ENCODE measurements around the gene PSTPIP2.
"Not testable (repeated sequence)": the region's sequence is repeated elsewhere in the genome, so short reads cannot be mapped to it uniquely, and the experiment has no call there.

PSTPIP2 gene

DNA sequence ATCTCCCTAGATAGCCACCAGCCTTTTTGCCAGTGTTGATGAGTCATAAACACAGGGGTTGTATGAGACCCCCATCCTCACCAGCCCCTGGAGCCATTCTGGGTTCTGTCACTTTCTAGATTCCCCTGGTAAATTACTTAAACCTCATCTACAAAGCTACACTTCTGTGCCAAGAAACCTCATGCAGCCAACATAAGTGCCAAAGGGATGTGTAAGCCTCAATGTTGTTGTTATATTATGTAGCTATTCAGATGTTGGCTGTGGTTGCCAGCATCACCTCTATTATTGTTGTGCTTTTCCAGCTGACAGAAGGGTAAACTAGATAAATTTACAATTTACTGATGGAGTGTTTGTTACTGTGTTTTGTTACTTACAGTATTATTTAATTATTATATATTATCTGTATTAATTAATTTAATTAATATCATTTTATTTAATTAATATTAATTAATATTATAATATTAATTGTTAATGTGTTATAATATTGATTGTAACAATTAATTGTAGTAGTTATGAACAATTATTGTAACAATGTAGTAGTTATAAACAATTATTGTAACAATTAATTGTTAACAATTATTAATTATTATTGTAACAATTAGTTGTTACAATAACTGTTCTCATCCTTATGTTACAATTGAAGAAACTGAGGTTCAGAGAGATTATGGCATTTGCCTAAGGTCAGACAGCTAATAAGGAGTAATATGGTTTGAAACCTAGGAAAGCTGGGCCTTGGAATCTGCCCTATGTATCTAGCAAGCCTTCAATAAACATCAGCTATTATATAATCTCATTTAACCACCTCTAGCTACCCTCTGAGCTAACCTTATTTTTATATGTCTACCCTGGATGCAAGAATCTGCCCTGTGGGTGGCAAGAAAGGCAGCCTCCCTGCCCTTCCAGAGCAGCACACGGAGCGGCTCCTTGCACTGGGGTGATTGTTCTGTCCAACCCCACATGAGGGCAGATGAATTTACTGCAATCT, 36.1 kb downstream of the PSTPIP2 start:
- DNase-seq, result no peak

DNA sequence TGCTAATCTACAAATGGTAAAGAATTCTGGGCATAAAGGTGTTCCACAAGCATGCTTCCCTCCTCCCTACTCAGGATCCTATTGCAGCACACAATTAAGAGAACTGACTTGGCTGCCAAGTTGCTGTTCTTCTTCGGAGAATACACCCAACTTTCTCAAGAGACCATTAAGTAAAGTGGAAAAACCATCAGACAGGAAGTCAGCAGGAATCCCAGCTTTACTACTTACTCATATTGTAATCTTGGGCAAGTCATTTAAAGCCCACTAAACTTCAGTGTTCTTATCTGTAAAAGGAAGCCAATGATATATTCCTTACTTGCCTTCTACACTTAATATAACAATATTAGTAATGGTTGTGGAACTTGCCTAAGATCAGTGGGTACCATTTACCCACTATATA, 37.8 kb downstream of the PSTPIP2 start:
- peak; percentile 69 for DNase-seq

DNA sequence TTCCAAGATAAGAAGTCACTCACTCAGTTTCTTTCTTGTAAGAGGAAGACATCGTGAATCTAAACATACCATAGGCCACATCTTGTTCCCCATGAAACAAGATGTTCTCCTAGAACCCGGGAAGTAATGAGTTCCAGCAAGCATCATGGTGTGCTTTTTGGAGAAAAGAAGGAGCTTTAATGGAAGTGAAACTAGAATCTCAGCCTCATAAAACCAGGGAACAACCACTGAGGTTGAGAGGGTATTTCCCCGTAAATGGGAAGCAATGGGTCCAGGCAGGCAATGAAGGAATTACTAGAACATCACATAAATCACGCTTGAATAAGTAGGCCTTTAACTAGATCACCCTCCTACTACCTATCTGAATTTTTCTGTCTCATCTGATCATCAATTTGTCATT, 40.3 kb downstream of the PSTPIP2 start:
- DNase-seq, result peak; percentile 73

DNA sequence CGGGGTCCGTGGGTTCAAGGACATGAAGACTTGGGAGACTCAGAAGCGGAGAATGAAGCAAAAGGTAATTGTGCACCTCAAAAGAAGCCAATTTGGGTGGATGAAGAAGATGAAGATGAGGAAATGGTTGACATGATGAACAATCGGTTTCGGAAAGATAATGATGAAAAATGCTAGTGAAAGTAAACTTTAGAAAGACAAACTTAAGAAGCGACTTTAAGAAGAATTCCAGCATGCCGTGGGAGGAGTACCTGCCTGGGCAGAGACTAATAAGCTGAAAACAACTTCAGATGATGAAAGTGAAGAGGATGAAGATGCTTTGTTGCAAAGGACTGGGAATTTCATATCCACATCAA, 43.5 kb downstream of the PSTPIP2 start:
- no peak for DNase-seq

- no peak for DNase-seq
Observed at GRCh38 chr18:46019936-46020335, 52.1 kb downstream of the PSTPIP2 start.

DNA sequence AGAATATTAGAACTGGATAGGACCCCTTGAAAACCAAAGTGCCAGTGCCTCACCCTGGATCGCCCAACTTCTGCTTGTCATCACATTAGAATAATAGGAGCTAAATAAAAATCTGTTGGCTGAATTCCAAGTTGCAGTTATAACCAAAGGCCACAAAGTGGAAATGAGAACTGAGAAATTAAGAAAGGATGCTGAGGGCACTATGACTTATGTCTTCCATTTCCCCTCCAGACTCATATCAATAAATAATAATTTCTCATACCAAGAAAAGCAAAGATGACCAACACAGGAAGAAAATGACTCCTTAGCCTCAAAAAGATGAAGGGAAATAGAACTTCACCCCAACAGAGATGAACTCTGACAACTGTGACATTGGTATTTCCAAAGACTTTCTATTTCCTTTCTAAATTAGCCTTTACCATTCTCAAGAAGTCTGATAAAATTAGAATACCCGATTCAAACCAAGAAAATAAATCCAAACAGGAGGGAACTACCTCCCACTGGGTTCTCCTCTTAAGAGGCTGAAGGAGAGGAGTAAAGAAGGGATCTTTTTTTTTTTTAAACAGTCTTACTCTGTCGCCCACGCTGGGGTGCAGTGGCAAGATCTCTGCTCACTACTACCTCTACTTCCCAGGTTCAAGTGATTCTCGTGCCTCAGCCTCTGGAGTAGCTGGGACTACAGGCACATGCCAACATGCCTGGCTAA, 58.4 kb downstream of the PSTPIP2 start:
- peak; percentile 89 for DNase-seq

- peak; percentile 39 for DNase-seq
Observed at GRCh38 chr18:46010676-46011075, 61.4 kb downstream of the PSTPIP2 start.

- no peak for DNase-seq
Observed at GRCh38 chr18:46010050-46010449, 62.0 kb downstream of the PSTPIP2 start.

DNA sequence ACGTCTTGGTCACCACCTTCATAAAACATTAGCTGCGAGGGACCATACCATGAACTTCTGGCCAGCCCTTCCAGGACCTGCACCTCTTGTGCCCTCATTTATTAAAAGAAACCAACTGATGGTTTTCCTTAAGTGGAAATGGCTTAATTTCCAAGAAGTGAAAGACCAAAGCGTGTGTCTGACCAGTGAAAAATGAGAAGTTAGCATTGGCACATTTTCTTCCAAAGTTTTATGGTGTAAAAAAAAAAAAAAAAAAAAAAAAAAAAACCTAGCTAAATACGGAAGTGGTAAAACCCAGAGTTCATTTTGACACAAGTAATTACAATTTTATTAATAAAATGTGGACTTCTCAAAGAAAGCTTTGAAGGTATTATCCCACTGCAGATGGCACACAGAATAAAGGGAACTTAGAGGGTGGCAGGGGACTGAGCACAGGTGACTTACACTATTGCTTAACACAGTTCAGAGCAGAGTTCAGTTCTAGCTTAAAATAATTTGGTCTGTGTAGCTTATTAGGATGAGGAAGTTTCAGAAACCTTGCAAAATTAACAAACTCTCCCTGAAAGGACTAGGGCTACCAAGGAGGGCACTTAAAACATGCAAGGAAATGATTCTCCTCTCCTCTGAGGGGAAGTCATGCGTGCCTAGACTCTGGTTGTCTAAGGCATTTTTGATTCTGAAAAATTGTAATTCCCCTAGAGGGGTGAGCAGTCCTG, 62.8 kb downstream of the PSTPIP2 start:
- DNase-seq, result peak; percentile 85

DNA sequence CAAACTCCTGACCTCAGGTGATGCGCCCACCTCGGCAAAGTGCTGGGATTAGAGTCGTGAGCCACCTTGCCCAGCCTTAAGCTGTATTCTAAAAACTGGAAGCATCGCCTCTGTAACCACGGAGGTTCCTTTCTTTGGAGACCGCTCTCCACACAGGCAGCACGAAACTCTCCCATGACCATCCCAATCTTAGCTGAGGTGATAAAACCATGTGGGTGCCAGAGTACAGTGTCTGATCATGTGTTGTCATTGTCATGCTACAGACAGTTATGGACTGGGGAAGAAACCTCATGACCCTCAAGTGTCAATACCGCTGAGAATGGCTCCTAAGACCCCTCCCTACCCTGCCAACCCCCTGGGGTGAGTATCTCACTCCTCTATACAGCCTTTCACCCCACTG, 63.5 kb downstream of the PSTPIP2 start:
- DNase-seq, result no peak

GRCh38 chr18:46007165-46007564, 64.9 kb downstream of the PSTPIP2 start:
- no peak for DNase-seq

DNA sequence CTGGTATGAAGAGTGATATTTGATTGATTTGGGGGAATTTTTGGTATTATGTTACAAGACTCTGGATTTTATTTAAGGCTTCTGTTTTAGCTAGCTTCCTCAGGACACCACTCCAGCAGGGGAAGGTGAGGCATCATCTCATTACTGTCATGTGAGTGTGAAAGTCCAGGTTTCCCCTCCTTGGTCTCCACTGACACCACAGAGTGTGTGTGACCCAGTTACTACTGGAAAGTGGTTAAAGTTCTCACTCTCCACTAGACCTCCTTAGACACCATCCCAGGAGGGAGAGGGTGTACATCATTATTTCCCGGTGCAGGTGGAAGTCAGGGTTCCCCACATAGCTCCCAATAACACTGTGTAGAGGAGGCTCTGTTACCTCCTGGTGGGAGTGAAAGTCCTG, 69.1 kb downstream of the PSTPIP2 start:
- DNase-seq, result no peak

DNA sequence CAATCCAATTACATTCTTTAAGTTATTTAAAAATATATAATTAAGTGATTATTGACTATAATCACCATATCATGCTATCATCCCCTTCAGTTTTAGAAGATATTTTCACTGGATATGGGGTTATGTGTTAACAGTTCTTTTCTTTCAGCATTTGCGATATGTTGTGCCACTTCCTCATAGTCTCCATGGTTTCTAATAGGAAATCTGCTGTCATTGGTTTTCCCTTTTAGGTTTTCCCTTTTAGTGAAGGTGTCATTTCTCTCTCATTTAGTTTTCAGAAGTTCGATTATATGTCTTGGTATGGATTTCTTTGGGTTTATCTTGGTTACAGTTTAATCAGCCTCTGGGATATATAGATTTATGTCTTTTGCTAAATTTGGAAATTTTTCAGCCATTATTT, 70.2 kb downstream of the PSTPIP2 start:
- DNase-seq, result no peak

DNA sequence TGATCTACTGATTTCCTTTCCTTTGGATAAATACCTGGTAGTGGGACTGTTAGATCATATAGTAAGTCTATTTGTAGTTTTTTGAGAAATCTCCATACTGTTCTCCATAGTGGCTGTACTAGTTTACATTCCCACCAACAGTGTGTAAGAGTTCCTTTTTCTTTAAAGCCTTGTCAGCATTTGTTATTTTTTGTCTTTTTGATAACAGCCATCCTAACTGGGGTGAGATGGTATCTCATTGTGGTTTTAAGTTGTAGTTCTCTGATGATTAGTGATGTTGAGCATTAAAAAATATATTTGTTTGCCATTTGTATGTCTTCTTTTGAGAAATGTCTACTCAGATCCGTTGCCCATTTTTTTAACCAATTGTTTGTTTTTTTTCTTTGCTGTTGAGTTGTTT, 71.0 kb downstream of the PSTPIP2 start:
- DNase-seq, result no peak

DNA sequence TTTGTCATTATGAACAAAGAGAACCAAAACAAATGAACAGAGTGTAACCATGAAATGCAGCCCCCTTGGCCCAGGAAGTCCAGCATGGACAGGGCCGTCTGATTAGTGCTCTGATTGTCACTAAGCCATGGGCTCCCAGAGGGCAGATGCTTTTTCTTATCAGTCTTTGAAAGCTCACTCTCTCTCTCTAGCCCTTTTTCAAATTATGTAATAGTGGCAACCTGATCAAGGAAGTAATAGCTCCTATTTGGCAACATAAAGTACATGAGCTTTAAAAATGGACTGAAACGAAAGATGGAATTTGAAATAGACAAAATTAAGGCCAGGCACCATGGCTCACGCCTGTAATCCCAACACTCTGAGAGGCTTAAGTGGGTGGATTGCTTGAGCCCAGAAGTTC, 72.5 kb downstream of the PSTPIP2 start:
- DNase-seq, result no peak

- no peak for DNase-seq
Observed at GRCh38 chr18:45998244-45998643, 73.8 kb downstream of the PSTPIP2 start.

DNA sequence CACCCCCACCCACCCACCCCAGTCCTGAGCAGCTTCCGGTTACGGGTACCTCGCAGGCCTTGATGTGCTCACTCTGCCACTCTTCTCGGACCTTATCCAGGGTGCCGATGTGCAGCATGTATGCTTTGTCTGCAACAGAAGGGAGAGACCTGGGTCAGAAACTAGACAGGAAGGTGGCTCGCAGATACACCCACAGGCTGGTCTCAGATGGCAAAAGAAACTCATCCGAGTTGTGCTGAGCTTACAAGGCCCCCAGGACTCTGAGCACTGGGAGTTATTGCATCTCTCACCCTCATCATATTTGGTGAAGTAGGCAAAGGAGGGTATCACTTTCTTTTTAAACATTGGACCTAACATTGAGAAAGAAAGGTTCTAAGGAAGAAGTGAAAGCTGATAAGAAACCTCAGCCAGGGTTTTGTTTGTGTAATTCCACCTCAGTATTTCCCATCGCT, 74.3 kb downstream of the PSTPIP2 start:
- peak; percentile 66 for DNase-seq

DNA sequence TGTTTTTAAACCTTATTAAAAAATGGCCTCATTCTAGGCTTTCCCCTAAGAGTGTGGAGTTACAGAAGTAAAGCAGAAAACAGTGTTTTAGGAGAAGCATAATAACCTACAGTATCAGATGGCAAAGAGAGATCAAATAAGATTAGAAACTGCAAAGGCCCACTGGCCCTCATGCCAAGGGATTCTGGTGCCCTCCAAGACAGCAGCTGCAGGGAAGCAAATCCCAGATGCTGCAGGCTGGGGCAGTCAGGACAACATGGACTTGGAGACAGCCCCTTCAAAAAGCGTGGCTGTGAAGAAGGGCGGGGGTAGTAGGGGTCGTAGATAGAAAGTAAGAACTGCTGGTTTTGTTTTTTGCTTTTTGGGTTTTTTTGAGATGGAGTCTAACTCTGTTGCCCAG, 76.6 kb downstream of the PSTPIP2 start:
- no peak for DNase-seq

- no peak for DNase-seq
Observed at GRCh38 chr18:45993438-45993837, 78.6 kb downstream of the PSTPIP2 start.

- not testable (repeated sequence) for DNase-seq
Observed at GRCh38 chr18:45992527-45992926, 79.5 kb downstream of the PSTPIP2 start.

DNA sequence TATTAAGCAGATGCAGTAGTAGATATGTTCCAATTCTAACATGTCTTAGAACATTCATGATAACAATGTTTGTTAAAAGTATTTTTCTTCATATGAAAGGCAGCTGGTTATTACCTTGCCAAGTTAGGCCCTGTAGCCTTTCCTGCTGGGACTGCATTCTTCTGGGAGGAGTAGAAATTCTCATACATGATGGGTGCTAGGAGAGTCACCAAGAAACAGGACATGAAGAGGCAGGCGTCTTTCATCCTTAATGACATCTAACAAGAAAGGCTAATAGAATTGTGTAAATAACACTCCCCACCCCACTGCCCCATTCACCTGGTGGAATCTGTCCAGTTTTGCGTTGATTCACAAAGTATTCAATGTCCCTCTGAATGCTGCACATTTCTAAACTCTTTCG, 80.3 kb downstream of the PSTPIP2 start:
- no peak for DNase-seq

DNA sequence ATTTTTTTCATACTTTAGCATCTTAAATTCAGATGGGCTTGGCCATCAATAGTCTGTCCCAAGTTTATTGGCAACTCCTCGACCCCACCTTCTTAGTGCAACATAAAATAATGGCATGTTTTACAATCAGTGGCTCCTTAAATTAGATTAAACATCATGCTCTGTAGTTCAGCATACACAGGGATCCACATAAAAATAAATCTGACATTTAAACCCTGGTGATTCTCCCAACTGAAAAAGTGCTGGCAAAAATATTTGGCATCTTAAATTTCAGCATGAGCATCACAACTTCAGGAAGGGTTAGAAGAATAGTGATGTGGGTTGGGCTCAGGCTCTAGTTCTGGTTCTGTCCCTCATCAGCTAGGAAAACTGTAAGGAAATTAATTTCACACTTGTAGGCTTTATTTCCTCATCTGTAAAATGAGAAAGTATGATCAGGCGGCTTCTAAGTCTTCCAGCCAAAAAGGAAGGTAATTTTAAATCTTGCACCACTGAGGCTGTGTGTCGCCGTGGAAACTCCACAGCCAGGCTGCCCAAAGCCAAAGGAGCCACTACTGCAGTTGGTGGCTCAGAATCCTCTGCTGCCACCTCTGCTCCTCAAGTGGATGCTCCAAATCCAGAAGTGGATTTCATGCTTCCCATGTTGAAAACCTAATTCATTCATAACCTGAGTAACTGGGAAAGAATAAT, 87.4 kb downstream of the PSTPIP2 start:
- no peak for DNase-seq

GRCh38 chr18:45981821-45982220, 90.2 kb downstream of the PSTPIP2 start:
- no peak for DNase-seq
